ENCODE measurements around the gene PARP2. TPM values are rescaled to one million over a fixed set of nuclear protein-coding genes. Genes with fewer than 3 reads are reported as not detected.

PARP2 gene
- total and polyA plus RNA-seq, 2 donors (not counting 3 experiments of a cell fraction or from before 2014, with no cell fraction given): 15.7 to 30.6 TPM

DNA sequence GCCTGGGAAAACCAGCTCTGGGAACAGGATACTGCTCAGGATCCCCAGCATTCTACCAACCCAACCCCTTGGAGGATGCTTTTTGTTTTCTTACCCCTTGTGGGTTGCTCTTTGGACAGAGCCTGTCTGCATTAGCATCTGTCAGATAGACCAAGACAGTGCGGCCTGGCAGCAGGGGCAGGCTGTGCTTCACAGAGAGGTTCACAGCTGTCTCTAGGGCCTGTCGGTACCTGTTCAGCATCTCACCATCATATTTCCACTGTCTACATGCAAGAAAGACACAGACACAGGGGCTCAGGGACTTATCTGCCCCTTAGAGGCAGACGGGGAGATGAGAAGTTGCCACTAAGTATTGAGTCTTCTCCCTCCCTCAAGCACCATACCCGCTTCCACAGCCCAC, 48.1 kb downstream of the PARP2 start:
- DNase-seq (ENCODE audit: low read depth, low spot score) (no peak), FAIRE-seq (no peak)
- Histone ChIP-seq H3K9me3 (replicated peaks; ENCODE audit: control insufficient read depth, insufficient read depth, low read length) (no peaks in the 10 kb centered on the region), H3K9ac (replicated peaks; ENCODE audit: extremely low read depth, insufficient read depth, low read length) (no peak overlapping the region), H3K27ac (ENCODE audit: insufficient read depth, low read depth, low read length) (no peak overlapping the region), H3K36me3 (ENCODE audit: control insufficient read depth in 2 of 2, extremely low read depth in 1 of 2, insufficient read depth in 2 of 2, low read length in 2 of 2) (peaks cover 33 to 51% of the 10 kb centered on the region in 2 experiments), H3K9me1 (replicated peaks; ENCODE audit: control insufficient read depth, extremely low read depth, insufficient read depth, low read length) (no peaks in the 10 kb centered on the region), H3K4me1 (ENCODE audit: control insufficient read depth, extremely low read depth, insufficient read depth, low read length) (no peaks in the 10 kb centered on the region), H3K4me2 (ENCODE audit: insufficient read depth, low read length) (no peak overlapping the region), H3K79me2 (ENCODE audit: control insufficient read depth, insufficient read depth, low read length) (no peaks in the 10 kb centered on the region), H4K20me1 (replicated peaks; ENCODE audit: control insufficient read depth, extremely low read depth, insufficient read depth, low read length) (no peaks in the 10 kb centered on the region), H2AFZ (ENCODE audit: low read depth, low read length) (no peak overlapping the region), H3K27me3 (ENCODE audit: control insufficient read depth in 2 of 2, insufficient read depth in 2 of 2, low read length in 2 of 2) (no peaks in the 10 kb centered on the region), H3K4me3 (replicated peaks in 1 of 3; ENCODE audit: insufficient read depth in 1 of 3, low read depth in 1 of 3, low read length in 3 of 3) (no peak overlapping the region)
- ChIA-PET CTCF (no interaction called here), POLR2A (no interaction called here)
- intact Hi-C loops (cut with micrococcal nuclease): no loop called here
- no TSS peak for BruUV-seq (replicated peaks)
- dilution Hi-C loops (cut with MboI; ENCODE audit: extremely low pct_ligation_motif_present, low sequenced_read_pairs): no loop called here
- TF ChIP-seq, protein P1, sequence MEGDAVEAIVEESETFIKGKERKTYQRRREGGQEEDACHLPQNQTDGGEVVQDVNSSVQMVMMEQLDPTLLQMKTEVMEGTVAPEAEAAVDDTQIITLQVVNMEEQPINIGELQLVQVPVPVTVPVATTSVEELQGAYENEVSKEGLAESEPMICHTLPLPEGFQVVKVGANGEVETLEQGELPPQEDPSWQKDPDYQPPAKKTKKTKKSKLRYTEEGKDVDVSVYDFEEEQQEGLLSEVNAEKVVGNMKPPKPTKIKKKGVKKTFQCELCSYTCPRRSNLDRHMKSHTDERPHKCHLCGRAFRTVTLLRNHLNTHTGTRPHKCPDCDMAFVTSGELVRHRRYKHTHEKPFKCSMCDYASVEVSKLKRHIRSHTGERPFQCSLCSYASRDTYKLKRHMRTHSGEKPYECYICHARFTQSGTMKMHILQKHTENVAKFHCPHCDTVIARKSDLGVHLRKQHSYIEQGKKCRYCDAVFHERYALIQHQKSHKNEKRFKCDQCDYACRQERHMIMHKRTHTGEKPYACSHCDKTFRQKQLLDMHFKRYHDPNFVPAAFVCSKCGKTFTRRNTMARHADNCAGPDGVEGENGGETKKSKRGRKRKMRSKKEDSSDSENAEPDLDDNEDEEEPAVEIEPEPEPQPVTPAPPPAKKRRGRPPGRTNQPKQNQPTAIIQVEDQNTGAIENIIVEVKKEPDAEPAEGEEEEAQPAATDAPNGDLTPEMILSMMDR (IDR thresholded peaks at IDR 0.05; ENCODE audit: extremely low read depth in 1 of 2, insufficient read depth in 1 of 2, low read depth in 1 of 2, low read length in 2 of 2): no peak
- TF ChIP-seq, protein P2, sequence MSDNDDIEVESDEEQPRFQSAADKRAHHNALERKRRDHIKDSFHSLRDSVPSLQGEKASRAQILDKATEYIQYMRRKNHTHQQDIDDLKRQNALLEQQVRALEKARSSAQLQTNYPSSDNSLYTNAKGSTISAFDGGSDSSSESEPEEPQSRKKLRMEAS (IDR thresholded peaks at IDR 0.05; ENCODE audit: insufficient read depth, insufficient read length): no peak
- no peak for TF ChIP-seq POLR2AphosphoS5 (IDR thresholded peaks at IDR 0.05; ENCODE audit: insufficient read depth, low read depth, low read length)
- TF ChIP-seq FOS (IDR thresholded peaks at IDR 0.05; ENCODE audit: borderline replicate concordance, insufficient read depth, low read length): no peak
- TF ChIP-seq JUN (IDR thresholded peaks at IDR 0.05; ENCODE audit: borderline replicate concordance, insufficient read depth, insufficient read length, low read depth): no peak
- TF ChIP-seq POLR2A (IDR thresholded peaks at IDR 0.05; ENCODE audit: low read depth, low read length): no peak
- no peak for TF ChIP-seq EZH2 (IDR thresholded peaks at IDR 0.05; ENCODE audit: borderline replicate concordance, low read depth, low read length, severe bottlenecking)
- TF ChIP-seq MYC (IDR thresholded peaks at IDR 0.05; ENCODE audit: low read depth, low read length): no peak
- no peak for TF ChIP-seq GATA2 (IDR thresholded peaks at IDR 0.05; ENCODE audit: insufficient read depth, insufficient read length, low read depth, low read length)
